Measurements from ENCODE around the gene ALOX5.
"Not testable (repeated sequence)": the region's sequence is repeated elsewhere in the genome, so short reads cannot be mapped to it uniquely, and the experiment has no call there.

Gene ALOX5

GRCh38 chr10:45408421-45409319, 34.7 kb downstream of the ALOX5 start:
- DNase-seq, result no peak

DNA sequence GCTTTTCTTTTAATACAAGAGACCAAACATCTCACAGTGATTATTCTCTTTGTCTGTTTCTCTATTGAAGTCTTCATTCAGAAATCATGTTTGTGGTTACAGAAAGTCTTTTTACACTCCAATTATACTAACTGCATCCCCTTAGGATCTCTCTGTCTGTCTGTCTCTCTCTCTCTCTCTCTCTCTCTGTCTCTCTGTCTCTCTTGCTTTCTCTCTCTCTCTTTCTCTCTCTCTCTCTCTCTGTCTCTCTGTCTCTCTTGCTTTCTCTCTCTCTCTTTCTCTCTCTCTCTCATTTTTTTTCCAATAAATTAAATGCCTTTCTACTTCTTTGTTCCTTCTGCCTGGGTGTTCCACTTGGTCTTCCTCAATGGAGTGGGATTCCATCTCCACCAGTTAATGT, 35.3 kb downstream of the ALOX5 start:
- not testable (repeated sequence) for DNase-seq

DNA sequence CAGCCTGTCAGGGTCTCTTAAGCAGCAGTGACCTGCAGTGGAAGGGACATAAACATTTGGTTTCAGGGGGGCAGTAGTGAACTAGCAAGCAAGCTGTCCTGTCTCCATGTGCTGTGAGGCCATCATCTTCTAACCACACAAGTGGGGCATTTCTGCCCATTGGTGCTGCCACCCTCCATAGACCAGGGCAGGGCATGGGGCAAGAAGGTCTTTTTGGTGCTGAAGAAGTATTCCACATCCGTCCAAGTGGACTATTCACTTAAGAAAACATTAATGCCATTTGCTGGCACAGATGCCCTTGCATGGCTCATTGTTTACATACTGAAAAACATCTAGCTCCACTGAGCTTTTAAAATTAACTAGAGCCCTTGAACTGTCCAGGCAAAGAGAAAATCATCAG, 35.8 kb downstream of the ALOX5 start:
- no peak for DNase-seq

DNA sequence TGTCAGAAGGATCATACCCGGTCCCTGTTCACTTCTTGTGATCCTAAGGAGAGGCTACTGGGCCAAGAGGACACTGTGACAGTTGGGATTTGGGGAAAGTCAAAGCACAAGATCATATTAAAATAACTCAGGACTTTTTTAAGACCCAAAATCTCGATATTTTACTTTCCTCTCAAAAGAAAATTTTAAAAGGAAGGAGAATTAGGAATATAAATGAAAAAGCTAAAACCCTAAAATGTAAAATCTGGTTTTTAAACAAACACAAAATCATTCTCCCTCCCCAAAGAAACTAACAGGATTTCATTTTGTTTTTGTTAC, 36.4 kb downstream of the ALOX5 start:
- DNase-seq, result no peak

- DNase-seq, result no peak
Observed at GRCh38 chr10:45410807-45411606, 37.0 kb downstream of the ALOX5 start.

- no peak for DNase-seq
Observed at GRCh38 chr10:45411607-45411940, 37.6 kb downstream of the ALOX5 start.

DNA sequence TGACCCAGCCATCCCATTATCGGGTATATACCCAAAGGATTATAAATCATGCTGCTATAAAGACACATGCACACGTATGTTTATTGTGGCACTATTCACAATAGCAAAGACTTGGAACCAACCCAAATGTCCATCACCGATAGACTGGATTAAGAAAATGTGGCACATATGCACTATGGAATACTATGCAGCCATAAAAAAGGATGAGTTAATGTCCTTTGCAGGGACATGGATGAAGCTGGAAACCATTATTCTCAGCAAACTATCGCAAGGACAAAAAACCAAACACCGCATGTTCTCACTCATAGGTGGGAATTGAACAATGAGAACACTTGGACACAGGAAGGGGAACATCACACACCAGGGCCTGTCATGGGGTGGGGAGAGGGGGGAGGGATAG, 41.0 kb downstream of the ALOX5 start:
- not testable (repeated sequence) for DNase-seq

DNA sequence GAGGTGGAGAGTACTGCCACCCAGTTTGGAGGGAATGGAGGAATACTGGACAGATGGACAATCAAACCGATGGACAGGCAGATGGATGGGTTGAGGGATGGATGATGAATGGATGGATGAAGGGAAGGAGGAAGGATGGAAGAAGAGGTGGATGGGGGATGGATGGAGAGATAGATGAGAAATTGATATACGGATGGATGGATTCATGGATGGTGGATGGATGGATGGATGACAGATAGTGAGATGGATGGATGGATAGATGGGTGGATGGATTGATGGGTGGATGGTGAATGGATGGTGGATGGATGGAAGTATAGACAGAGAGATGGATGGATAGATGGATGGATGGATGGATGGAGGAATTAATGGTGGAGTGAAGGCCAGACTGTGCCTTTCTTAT, 42.6 kb downstream of the ALOX5 start:
- DNase-seq, result no peak

GRCh38 chr10:45417746-45418145, 43.7 kb downstream of the ALOX5 start:
- DNase-seq, result no peak

DNA sequence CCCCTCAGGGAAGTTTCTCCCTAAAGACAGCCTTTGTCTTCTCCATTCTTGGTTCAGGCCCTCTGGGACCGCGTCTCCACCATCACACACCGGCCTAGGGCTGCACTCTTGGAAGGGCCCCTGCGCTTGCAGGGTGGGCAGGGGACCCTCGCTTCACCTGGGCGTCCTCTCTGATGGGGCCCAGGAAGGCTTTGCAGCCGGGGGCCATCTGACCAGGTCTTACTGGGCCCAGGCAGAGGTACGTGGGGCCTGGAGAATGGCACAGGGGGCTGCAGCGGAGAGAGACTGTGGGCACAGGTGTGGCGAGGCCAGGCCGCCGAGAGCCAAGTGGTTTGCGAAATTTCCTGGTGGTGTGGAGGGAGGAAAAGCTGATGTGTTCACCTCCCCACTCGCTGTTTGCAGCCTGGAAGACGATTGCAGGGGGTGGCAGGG, 44.4 kb downstream of the ALOX5 start:
- DNase-seq, result no peak

- DNase-seq, result no peak
Observed at GRCh38 chr10:45418849-45419675, 45.0 kb downstream of the ALOX5 start.

DNA sequence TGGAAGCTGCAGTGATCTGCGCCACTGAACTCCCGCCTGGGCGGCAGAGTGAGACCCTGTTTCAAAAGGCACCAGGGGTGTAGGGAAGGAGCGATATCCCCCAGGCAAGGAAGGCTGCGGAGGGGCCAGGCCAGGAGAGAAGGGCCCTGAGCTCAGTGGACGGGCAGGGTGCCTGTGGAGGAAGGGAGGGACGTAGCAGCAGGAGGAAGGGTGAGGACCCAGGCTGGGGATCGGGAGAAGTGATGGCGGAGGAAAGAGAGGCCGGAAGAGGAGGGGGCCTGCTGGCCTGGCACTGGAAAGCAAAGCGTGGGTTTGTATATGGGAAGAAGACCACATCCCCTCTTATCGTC, 45.6 kb downstream of the ALOX5 start:
- DNase-seq, result no peak

DNA sequence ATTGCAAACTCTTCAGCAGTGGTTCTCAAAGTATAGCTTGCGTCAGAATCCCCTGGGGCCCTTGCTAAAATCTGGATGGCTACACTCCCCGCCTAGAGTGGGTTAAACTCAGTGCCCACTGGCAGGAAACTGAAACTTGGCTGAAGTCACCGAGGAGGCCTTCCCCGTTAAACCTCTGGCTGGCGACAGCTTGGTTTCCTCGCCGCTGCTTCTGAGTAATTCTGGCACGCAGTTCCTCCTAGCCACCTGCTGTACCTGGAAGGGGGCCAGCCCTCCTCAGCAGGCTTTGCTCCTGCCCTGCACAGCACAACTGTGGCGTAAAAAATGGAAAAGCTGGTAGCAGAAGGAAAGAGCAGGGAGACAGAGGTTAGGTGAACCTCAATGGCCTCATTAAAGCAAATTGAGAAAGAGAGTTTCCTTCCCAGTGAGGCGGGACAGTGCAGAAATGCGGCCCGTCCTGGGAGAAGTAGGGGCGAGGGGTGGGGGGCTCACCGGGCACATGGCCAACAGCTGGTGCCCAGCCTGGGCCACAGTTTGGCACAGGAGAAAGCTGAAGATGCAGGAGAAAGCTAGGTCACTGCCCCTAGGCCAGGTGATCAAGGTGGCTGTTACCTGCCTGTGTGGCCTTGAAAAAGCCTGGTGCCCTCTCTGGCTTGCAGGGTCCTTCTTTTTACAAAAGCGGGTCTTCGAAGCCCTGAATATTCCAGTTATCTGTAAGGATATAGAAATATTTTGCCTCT, 46.6 kb downstream of the ALOX5 start:
- peak; percentile 91 for DNase-seq

DNA sequence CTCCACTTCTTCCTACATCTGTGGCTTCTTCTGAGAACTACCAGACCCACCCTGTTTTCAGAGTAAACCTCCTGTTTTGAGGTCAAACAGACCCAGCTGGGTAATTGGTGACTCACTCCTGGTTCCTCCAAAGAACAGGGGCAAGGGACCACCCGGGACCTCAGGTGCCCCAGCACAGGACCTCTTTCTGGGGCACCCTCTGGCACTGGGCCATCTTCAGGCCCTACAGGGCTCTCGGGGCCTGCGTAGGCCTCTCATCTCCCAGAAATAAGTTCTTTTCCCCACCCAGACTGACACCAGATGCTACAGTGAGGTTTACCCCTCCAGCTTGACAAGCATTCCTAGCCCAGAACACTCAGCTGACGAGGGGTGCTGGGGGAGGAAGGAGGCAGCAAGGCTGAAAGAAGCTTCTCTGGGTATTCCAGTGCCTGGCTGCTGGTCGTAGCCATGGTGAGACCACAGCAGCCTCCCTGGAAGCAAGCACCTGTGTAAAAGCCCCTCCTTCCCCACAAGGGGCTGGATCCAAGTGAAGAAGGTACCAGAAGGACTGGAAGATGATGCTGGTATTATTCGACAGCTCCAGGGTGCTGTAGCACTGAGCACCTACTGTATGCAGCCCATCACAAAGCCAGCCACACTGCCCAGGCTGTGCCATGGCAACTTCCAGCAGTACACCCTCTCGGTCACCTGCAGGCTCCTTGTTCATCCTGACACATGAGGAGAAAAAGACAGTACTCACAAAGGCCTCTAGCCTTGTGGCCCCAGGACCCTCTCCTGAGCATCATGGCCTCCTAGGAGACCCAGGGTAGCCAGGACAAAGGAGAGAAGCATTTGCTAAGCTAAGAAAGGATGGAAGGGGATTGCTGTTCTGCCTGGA, 47.4 kb downstream of the ALOX5 start:
- DNase-seq, result peak; percentile 19

GRCh38 chr10:45422207-45422865, 48.3 kb downstream of the ALOX5 start:
- no peak for DNase-seq

DNA sequence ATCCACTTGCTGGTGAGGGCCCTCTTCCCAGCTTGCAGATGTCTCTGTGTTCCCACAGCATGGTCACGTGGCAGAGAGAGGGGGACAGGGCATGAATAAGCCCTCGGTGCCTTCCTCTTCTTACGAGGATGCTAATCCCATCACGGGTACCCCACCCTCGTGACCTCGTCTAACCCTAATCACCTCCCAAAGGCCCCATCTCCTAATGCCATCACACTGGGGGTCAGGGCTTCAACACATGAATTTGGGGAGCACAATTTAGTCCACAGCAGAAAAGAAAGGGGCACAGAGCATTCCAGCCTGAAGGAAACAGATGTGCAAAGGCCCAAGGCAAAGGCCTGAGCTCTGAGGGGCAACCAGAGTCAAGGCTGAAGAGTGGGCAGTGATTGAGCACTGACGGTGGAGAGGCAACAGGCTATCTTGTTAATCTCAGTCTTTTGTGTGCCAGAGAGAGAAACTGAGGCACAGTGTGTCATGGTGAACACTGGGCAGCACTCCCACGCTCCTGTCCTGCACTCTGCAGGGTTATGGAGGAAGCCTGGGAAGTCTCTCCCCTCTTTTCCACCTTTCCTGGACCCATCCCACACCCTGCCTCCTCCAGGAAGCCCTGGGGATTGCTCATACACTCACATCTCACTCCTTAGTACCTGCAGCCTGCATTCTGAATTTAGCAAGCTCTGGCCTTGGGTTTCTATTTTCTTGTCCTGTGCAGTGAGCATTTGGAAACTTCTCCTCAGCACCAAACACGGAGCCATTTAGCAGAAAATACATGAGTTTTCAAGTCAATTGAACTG, 49.0 kb downstream of the ALOX5 start:
- DNase-seq, result no peak

GRCh38 chr10:45423976-45424499, 50.0 kb downstream of the ALOX5 start:
- DNase-seq, result no peak

- DNase-seq, result no peak
Observed at GRCh38 chr10:45424668-45425404, 50.8 kb downstream of the ALOX5 start.

Measured in NCI-H2171 treated with DMSO at 0.1 percent for 48 hours (cell line).